ENCODE measurements around the gene NEURL3.
"Not testable (repeated sequence)": the region's sequence is repeated elsewhere in the genome, so short reads cannot be mapped to it uniquely, and the experiment has no call there.

NEURL3 gene

DNA sequence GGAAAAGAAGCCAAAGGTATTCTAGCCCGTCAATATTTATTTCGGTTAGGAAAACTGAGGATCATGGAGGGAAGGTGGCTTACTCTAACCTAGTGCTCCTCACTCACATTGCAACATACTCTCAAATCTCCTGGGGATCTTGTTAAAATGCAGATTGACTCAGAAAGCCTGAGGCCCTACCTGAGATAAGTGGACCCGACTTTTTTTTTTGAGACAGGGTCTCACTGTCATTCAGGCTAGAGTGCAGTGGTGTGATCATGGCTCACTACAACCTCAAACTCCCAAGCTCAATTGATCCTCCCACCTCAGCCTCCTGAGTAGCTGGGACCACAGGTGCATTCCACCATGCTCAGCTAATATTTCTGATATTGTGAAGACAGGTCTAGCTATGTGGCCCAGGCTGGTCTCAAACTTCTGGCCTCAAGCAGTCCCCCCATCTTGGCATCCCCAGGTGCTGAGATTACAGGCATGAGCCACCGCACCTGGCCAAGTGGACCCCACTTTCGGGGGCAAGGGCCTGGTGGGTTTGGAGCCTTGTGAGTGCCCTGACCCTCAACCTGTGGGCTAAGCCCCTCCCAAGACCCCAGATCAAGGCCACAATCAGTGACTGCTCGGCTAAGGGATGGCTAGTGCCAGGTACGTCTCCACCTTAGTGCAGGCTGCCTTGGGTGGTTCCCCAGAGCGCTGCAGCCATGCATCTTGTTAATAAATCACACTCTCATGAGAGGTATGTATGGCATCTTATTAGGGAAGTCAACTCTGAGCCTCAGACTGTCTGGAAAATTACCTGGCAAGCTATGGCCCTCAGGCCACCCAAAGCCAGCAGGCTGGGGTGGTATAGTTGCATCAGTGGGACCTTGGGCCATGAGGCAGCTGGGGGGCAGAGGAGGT is 1.1 kb upstream of the NEURL3 start:
- no peak for DNase-seq

GRCh38 chr2:96503637-96504243 is 1.4 kb downstream of the NEURL3 start:
- DNase-seq, result no peak

DNA sequence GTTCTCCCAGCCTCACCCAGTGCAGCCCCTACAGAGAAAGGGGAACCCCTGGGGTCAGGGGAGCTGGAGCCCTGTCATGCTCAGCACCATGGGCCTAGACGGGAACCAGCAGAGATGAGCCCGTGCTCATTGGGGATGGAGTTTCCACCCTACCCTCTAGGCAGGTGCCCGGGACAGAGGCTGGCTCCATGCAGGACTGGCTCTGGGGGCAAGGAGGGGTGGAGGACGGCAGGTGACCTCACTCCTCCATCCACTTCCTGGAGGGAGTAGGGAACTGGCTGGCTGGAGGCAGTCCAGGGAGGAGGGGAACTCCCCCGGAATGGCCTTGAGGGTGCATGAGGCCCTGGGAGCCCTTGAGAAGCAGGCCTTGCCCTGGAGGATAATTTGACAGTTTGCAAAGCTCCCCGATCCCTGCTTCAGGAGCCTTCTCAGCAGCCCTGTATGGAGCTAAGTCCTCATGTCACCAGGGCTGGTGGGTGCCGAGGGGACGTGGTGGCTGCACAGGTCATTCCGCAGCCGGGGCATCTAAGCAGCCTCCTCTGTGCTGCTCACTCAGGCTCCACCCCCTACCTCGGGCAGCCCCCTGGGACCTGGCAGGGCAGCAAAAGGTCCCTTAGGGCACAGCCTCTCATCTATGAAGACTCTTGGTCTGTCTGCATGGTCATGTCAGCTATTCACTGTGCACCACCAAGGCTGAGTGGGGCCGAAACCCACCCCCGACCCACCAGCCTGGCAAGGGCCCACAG is 2.1 kb downstream of the NEURL3 start:
- no peak for DNase-seq

DNA sequence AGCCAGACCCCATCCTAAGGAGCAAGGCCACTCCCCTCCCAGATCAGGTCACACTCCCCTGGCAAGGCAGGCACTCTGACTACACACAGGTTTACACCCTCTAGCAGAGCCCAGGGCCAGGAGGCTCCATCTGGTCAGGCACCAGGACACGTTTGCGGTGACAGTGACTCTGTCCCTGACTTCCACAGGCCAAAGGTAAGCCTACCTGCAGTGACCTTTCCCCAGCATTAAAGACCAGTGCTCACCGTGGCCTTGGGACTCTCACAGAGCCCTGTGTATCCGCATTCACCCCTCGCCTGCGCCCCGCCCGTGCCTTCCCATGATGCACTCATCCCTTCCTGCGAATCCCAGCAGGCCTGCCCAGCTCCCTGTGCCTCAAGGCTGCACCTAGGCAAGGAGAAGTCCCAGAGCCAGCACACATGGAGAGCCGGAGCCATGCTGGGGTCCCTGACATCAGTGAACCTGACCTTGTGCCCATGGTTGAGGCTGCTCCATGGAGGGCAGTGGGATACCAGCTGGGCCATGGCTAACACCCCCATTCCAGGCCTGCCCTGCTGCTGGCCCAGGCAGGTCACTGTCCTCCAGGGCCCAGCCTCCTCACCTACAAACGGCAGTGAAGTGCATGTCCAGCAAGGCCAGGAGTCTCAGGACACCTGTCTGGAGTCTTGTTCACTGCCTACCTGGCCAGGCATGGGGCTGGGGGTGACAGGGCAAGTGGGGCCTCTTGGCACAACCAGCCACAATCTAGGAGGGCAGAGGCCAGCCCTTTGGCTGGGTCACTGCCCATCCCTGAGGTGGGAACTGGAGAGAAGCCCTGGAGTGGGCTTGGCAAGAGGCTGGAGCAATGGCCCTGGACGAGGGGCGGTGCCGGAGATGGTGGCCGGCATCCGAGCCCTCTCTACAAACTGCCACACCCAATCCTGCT is 3.0 kb downstream of the NEURL3 start:
- DNase-seq, result no peak

DNA sequence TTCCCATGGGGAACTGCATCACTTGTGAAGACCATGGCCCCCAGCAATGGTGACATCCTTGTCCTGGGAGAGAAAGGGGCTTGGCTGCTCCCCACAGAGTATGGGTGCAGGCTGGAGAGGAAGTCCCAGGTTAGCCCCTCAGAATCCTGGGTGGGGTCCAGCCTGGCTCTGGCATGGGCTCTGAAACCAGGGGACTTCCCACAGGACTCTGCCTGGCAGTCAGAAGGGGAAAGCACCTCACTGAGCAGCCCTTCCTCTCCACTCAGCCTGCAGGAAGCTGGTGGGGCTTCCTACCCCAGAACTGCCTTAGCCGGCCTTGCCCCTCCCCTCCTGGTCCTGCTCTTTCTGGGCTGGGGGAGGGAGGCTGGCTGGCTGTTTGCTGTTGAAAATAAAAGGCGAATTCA is 3.7 kb downstream of the NEURL3 start:
- no peak for DNase-seq

DNA sequence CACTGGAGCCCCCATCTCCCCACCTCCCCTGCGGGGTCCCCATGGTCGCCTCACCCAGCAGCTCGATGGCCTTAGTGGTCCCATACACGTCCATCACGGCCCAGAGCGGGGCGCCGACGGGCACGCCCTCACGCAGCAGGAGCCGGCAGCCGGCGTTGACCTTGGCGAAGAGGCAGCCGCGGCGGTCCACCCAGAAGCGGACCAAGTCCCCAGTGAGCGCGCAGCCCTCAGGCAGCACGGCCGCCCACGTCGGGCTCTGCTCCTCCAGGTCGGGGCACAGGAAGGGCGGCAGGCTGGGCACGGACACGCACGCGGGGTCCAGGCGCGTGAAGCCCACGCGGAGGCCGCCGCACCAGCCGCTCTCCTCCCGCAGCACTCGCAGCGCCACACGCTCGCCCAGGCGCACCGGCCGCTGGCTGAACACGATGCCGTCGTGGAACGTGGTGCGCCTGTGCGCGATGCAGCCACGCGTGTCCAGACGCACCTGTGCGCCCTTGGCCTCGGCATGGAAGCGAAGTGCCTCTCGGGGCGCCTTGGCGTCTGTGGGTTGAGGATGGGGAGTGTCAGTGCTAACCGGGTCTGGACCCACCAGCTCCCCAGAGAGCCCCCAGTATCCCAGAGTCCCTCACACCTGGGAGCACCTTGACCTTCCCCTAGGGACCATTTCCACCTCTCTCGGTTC is 4.6 kb downstream of the NEURL3 start:
- DNase-seq, result no peak

- DNase-seq, result no peak
These were observed 5.8 kb downstream of the NEURL3 start for GRCh38 chr2:96499061-96499960.

- not testable (repeated sequence) for DNase-seq
These were observed 6.5 kb downstream of the NEURL3 start for GRCh38 chr2:96498611-96499010.

DNA sequence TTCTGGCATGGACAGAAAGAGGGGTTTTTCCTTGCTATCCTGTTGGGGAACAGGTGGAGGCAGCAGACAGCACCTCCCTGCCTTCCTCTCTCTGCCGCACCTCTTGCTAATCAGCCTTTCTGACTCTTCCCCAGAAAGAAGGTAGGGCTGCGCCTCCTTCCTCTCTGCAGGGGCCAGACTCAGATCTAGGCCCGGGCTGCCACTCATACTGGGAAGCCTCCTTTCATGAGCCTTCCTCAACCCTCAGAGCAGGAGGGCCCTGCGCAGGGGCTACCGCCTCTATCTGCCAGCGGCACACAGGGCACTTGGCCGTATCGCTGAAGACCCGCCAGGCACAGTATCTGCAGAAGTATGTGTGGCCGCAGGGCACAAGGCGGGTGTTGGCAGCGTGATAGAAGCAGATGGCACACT is 7.1 kb downstream of the NEURL3 start:
- DNase-seq, result no peak

DNA sequence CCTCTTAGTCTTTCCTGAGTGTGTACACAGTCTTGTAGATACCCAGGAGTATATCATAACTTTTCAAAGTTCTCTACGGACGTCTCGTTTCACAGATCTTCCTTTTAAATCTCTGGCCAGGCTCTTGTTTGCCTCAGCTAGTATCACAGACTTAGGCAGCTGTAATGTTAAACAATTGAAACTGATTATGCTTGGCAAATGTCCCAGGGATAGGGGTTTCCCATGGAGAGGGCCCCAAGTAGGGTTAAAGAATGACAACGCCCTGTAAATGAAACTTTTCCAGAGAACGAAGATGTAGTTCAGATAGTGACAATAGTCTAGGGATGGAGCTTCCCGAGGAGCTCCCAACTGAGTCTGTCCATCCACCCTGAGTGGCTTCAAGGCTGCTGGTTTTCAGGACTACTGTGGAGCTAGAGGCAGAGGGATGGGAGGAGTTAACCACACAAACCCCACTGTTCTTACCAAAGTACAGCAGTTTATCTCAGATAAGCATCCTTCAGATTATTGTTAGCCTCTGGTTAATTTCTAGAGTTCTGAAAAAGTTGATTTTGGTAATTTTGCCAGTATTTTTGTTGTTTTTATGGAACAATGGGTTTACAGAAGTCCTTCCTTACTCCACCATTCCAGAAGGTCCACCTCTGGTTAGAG is 9.1 kb downstream of the NEURL3 start:
- DNase-seq, result no peak

- no peak for DNase-seq
These were observed 11.0 kb downstream of the NEURL3 start for GRCh38 chr2:96494188-96494587.

DNA sequence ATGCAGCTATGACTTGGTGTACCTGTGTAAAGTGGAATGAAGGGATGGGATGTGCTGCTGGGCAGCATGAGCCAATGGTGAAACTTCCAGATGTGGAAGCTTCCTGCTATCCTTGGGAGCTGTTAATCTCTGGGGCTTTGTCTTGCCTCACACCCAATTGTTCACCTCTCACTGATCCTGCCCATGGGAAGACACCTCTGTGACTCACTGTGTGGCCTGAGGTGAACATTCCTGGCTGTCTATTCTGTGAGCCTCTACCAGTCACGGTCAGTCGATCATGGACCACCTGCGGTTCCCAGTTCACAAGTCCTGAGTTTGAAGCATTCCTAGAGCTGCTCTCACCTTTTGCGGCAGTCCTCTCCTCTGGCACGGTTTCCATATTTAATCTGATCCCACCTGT is 12.1 kb downstream of the NEURL3 start:
- no peak for DNase-seq

DNA sequence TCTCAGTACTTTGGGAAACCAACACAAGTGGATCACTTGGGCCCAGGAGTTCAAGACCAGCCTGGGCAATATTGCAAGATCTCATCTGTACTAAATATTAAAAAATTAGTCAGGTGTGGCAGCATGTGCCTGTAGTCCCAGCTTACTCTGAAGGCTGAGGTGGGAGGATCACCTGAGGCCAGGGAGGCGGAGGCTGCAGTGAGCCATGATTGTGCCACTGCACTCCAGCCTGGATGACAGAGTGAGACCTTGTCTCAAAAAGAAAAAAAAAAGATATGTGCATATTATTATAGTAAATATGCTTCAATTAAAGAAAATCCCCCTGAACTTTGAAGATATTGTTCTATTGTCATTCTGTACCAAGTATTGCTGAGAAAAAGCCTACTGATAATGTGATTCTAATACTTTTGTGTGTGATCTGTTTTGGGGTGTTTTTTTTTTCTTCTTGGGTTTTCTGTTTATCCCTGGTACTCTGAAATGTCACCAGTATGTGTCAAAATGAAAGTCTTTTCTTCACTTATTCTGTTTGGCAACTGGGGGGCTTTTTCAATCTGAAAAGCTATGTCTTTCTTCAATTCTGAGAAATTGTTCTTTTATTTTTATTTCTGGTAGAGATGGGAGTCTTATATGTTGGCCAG is 13.2 kb downstream of the NEURL3 start:
- DNase-seq, result no peak

- no peak for DNase-seq
These were observed 15.5 kb downstream of the NEURL3 start for GRCh38 chr2:96489663-96490062.

DNA sequence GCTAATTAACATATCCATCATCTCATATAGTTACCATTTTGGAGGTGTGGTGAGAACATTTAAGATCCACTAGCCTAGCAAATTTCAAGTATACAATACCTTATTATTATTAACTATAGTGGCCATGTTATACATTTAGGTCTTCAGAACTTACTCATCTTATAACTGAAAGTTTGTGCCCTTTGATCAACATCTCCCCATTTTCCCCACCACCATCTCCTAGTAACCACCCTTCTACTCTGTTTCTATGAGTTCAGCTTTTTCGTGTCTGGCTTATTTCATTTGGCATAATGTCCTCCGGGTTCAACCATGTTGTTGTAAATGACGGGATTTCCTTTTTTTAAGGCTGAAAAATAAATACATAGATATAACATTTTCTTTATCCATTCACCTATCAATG is 15.9 kb downstream of the NEURL3 start:
- no peak for DNase-seq

DNA sequence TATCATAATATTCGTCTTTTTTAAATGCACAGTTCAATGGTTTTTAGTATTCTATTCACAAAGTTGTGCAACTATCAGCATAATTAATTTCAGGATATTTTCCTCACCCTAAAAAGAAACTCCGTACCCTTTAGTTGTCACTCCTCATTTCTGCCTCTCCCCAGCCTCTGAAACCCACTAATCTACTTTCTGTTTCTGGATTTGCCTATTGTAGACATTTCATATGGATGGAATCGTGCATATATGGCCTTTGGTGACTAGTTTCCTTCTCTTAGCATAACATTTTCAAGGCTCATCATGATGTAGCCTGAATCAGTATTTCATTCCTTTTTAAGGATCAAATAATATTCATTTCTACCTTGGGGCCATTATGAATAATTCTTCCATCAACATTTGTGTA is 18.5 kb downstream of the NEURL3 start:
- DNase-seq, result no peak

- DNase-seq, result peak; percentile 49
These were observed 19.2 kb downstream of the NEURL3 start for GRCh38 chr2:96485751-96486651.

DNA sequence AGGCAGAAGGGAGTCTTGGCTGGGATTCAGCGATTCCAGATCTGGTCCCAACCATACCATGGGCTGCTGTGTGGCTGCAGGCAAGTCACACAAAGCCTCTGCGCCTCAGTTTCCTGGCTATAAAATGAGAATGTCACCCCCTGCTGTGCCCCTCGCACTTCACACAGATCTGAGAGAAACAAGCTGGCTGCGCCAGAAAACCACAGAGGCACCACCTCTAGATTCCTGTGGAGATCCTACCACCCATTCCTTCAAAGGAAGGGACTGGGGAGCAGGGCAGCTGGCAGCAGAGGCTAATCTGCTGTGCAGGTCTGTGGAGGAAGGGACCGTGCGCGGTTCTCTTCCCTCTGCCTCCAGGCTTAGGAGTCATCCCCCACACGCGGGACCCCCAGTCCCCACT is 19.8 kb downstream of the NEURL3 start:
- DNase-seq, result no peak

GRCh38 chr2:96484091-96484490 is 21.1 kb downstream of the NEURL3 start:
- DNase-seq, result no peak
